Caco-2 (cell line): ENCODE data around the gene IP6K3. TPM values are rescaled to one million over a fixed set of nuclear protein-coding genes. Genes with fewer than 3 reads are reported as not detected.

Experiments used
- BruUV-seq: library from RNA; stranded (reverse); fragments of 400-500 nt; replicated peaks from 2 replicates; lab custom pipeline; 2021; lab: Mats Ljungman, UMichigan
- CTCF ChIA-PET: fragments of 300-600 bp; sonication (Branson Sonifier 250); formaldehyde crosslinking; loops from one replicate; lab custom pipeline; 2022; ENCODE audit warnings: antibody characterized with exemption; lab: Charles Lee
- POLR2A ChIA-PET: fragments of 300-600 bp; sonication (Branson Sonifier 250); formaldehyde crosslinking; loops from one replicate; lab custom pipeline; 2022; ENCODE audit warnings: antibody characterized with exemption; lab: Charles Lee
- DNase-seq, 2 experiments: peaks; one replicate each; pipeline versions ENCODE4 v3.0.0 to v3.0.0-alpha.2; 2020 to 2022
- H3K27me3 ChIP-seq: replicated peaks from 2 replicates; pipeline ENCODE4 v1.6.0; 2011; ENCODE audit warnings: low read length; ENCODE audit not compliant: control insufficient read depth, insufficient read depth
- H3K36me3 ChIP-seq: 2 replicates; pipeline ENCODE4 v1.5.1; 2011; ENCODE audit warnings: low read length; ENCODE audit not compliant: control insufficient read depth, insufficient read depth
- H3K4me1 ChIP-seq: fragments of 250-450 bp; sonication (Bioruptor Pico); 2 replicates; pipeline ENCODE4 v1.5.1; 2020; ENCODE audit warnings: mild to moderate bottlenecking
- H3K4me3 ChIP-seq: 2 replicates; pipeline ENCODE4 v1.5.1; 2011; ENCODE audit warnings: low read depth, mild to moderate bottlenecking, control low read depth, low read length
- H3K9me3 ChIP-seq: fragments of 250-450 bp; sonication (Bioruptor Pico); 2 replicates; pipeline ENCODE4 v1.5.1; 2020; ENCODE audit warnings: mild to moderate bottlenecking, moderate library complexity
- H3K27ac Mint-ChIP-seq: one replicate; pipeline ENCODE4 v1.8.0; 2022; ENCODE audit warnings: mixed read lengths; ENCODE audit not compliant: unreplicated experiment
- H3K27me3 Mint-ChIP-seq: one replicate; pipeline ENCODE4 v1.8.0; 2022; ENCODE audit warnings: mixed read lengths; ENCODE audit not compliant: insufficient read depth, unreplicated experiment
- H3K36me3 Mint-ChIP-seq: one replicate; pipeline ENCODE4 v1.8.0; 2022; ENCODE audit warnings: mild to moderate bottlenecking, mixed read lengths; ENCODE audit not compliant: insufficient read depth, unreplicated experiment
- H3K4me1 Mint-ChIP-seq: one replicate; pipeline ENCODE4 v1.8.0; 2022; ENCODE audit warnings: low read depth, mixed read lengths; ENCODE audit not compliant: unreplicated experiment
- H3K4me3 Mint-ChIP-seq: one replicate; pipeline ENCODE4 v1.8.0; 2022; ENCODE audit warnings: mild to moderate bottlenecking, moderate library complexity, mixed read lengths; ENCODE audit not compliant: unreplicated experiment
- H3K9me3 Mint-ChIP-seq: one replicate; pipeline ENCODE4 v1.8.0; 2022; ENCODE audit warnings: mixed read lengths; ENCODE audit not compliant: unreplicated experiment
- CTCF ChIP-seq, 2 experiments: fragments of 200-600 bp in 1 of 2; IDR thresholded peaks; 1 replicate in 1 of 2; 2 replicates in 1 of 2; pipeline versions ENCODE4 v1.5.1 to v1.8.0; 2011 to 2022; ENCODE audit warnings: antibody characterized with exemption in 1 of 2, control low read depth in 1 of 2, inconsistent platforms in 1 of 2, low read depth in 1 of 2, low read length in 1 of 2, mild to moderate bottlenecking in 1 of 2, moderate library complexity in 1 of 2; ENCODE audit not compliant: insufficient read depth in 1 of 2, severe bottlenecking in 1 of 2, unreplicated experiment in 1 of 2
- intact Hi-C: fragments of 100-400 bp; cut with micrococcal nuclease; formaldehyde crosslinking; loops from one replicate; pipeline ENCODE4 v1.10.0; 2022; ENCODE audit not compliant: unreplicated experiment
- total RNA-seq: library from RNA; stranded (reverse); gene quantifications from 2 replicates; pipeline ENCODE4 v1.2.3, GENCODE V29; 2022

Gene IP6K3
- total RNA-seq, 1 experiment from 2014 or later = 0.45 TPM

- Histone ChIP-seq H3K36me3 (no peaks in the 10 kb centered on the region), H3K4me3 (no peak overlapping the region), H3K9me3 (no peaks in the 10 kb centered on the region), H3K27me3 (no peaks in the 10 kb centered on the region), H3K4me1 (peaks cover 14% of the 10 kb centered on the region)
- POLR2A ChIA-PET = no interaction called here
- Mint-ChIP-seq H3K4me1 (no peaks in the 10 kb centered on the region), H3K9me3 (no peaks in the 10 kb centered on the region), H3K36me3 (peaks cover 4% of the 10 kb centered on the region), H3K4me3 (peak overlapping the region; percentile 54), H3K27me3 (peaks cover 4% of the 10 kb centered on the region), H3K27ac (no peak overlapping the region)
- TSS peak; percentile 59 for BruUV-seq
- DNase-seq = no peak
- CTCF ChIA-PET = no interaction called here
- intact Hi-C loops = no loop called here
- TF ChIP-seq CTCF (IDR thresholded peaks at IDR 0.05; ENCODE audit: insufficient read depth in 1 of 2, low read depth in 1 of 2, low read length in 1 of 2, severe bottlenecking in 1 of 2, unreplicated experiment in 1 of 2) = no peak
These were observed 42.8 kb upstream of the IP6K3 start for GRCh38 chr6:33789550-33789895.

DNA sequence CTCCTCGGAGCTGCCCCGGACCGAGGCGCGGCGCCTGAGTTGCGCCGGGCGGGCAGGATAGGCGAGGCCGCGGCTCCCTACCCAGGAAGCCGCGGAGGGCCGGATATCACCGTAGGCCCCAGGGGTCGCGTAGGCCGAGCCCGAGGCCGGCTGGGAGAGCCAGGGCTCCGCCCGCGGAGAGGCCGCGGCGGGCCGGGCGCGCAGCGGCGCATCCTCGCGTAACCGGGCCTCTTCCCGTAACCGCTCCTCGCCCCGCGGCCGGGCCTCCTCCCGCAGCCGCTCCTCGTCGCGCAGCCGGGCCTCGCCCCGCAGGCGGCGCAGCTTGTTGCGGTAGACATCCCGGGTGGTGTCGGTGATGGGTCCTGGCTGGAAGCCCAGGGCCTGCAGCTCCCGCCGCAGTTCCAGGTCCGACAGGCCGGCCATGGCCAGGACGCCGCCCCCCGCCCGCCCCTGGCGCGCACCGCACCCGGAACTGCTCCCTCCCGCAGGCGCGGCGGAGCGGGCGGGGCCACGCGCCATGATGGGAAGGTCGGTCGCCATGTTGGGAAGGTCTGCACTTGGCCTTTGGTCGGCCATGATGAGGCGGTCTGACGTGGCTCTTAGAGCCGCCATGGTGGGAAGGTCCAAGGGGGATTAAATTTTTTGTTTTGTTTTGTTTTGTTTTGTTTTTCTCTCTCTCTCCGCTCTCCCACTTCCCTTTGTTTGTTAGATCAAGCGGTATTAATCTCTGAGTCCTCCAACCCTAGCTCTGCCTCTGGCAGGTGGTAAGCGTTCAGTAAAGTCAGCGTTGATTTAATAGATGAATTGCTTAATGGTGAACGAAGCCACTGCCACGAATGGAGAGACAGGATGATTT is 42.2 kb upstream of the IP6K3 start, which contains the start of gene LEMD2:
TSS of gene LEMD2 (minus strand) at position 437 of the 856 bp plus-strand sequence. CDS start at position 423, 14 bp downstream.
- H3K27ac Mint-ChIP-seq = peak within 1 kb of the TSS; percentile 95
- Histone ChIP-seq H3K27me3 (no peaks in the 10 kb centered on the region), H3K9me3 (no peaks in the 10 kb centered on the region), H3K4me3 (peak within 1 kb of the TSS; percentile 78), H3K4me1 (peaks cover 12% of the 10 kb centered on the region; the same call in 1 of the 2 replicates), H3K36me3 (no peaks in the 10 kb centered on the region)
- intact Hi-C loops = loop anchor here (1.0 kb wide), 1 partner anchor 78 kb away; the partner anchor contains the start of gene UQCC2
- no peaks in the 10 kb centered on the region for H3K4me1 Mint-ChIP-seq
- TF ChIP-seq CTCF (IDR thresholded peaks at IDR 0.05; ENCODE audit: insufficient read depth in 1 of 2, low read depth in 1 of 2, low read length in 1 of 2, severe bottlenecking in 1 of 2, unreplicated experiment in 1 of 2) = no peak
- BruUV-seq = no TSS peak
- ChIA-PET POLR2A (interaction anchor here (0.6 kb wide), 1 partner anchor 78 kb away, joined by 3 read pairs; no protein-coding TSS in a partner anchor), CTCF (interaction anchor here (0.7 kb wide), 1 partner anchor 36 kb away, joined by 3 read pairs; no protein-coding TSS in a partner anchor)
- no peaks in the 10 kb centered on the region for H3K9me3 Mint-ChIP-seq
- peaks cover 4% of the 10 kb centered on the region for H3K27me3 Mint-ChIP-seq
- DNase-seq = peak; percentile 87 to 95
- peak within 1 kb of the TSS; percentile 95 for H3K4me3 Mint-ChIP-seq
- H3K36me3 Mint-ChIP-seq = peaks cover 6% of the 10 kb centered on the region

DNA sequence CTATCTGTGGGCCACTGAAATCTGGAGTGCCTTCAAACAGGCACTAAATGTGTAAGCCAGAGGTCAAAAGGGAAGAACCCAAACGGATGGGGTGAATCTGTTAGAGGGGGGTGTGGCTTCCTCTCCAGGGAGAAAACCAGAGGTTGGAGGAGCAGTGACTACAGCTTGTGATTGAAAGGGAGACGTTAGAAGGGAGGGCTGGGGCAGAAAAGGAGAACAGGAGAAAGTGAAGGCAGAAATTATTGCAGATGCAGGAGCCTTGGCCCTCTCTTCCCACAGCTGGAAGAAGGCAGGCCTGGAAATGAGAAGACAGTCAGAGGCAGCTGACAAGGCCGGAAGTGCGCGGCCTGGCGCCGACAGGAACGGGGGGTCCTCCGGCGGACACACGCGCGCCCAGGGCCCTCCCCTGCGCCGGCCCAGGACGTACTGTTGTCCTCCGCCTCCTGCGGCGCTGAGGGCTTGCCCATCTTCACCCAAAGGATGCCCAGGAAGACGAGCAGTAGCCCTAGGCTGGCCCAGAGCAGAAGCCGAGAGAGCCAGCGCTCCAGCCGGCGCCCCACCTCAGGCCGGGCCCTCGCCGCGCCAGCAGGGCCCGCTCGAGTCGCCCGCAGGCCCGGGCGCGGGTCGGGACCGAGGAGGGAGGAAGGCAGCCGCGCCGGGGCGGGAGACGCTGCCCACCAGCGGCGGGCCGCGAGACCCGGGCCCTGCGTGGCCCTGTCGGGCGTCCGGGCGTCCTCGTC is 41.4 kb upstream of the IP6K3 start:
- Mint-ChIP-seq H3K9me3 (no peaks in the 10 kb centered on the region), H3K36me3 (peaks cover 12% of the 10 kb centered on the region), H3K27me3 (peaks cover 4% of the 10 kb centered on the region), H3K27ac (peak overlapping the region; percentile 95), H3K4me1 (no peaks in the 10 kb centered on the region), H3K4me3 (peak overlapping the region; percentile 95)
- intact Hi-C loops = loop anchor here (1.0 kb wide), 1 partner anchor 77 kb away; the partner anchor contains the start of gene UQCC2
- Histone ChIP-seq H3K9me3 (no peaks in the 10 kb centered on the region), H3K4me3 (peak overlapping the region; percentile 78), H3K27me3 (no peaks in the 10 kb centered on the region), H3K4me1 (peaks cover 12% of the 10 kb centered on the region; the same call in 1 of the 2 replicates), H3K36me3 (no peaks in the 10 kb centered on the region)
- ChIA-PET POLR2A (interaction anchor here (0.6 kb wide), 1 partner anchor 77 kb away, joined by 3 read pairs; no protein-coding TSS in a partner anchor), CTCF (interaction anchor here (0.7 to 1.3 kb wide), 2 partner anchors 37 to 77 kb away, joined by 3 to 8 read pairs; partner anchors contain the start of gene UQCC2)
- no peak for TF ChIP-seq CTCF (IDR thresholded peaks at IDR 0.05; ENCODE audit: insufficient read depth in 1 of 2, low read depth in 1 of 2, low read length in 1 of 2, severe bottlenecking in 1 of 2, unreplicated experiment in 1 of 2)
- BruUV-seq = TSS peak; percentile 45
- peak; percentile 42 to 44 for DNase-seq
